ENCODE results near the gene CDS2.

The CDS2 gene

DNA sequence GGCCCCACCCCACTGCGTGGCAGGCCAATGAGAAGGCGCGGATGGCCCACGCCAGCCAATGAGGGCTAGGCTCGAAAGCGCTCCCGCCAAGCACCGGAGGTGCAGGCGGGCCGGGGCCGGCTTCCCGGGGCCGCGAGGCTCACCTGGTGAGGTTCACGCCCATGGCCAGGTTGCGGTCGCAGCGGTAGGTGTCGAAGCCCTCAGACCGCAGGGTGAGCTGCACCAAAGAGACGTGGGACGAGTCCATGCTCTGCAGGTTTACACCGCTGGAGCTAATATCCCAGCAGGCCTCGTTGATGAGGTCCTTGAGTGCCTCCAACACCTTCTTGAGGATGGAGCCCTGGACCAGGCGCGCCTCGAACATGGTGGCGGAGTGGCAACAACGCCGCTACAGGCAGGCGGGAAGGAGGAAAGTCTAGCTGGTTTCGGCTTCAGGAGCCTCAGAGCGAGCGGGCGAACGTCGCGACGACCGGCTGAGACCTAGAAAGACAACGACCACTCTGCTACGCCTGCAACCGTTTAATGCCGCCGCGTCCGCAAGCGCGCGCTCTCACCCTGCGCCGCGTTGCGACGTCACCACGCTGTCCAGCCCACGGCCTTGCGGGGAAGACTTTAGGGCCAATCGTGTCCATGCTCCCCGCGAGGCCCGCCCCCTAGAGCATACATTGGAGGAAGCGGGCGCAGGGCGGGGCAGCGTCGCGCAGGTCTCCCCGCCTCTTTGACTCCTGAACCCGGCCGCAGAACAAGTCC lies 7.2 kb upstream of the CDS2 start, which contains the start of gene PCNA:
TSS of gene PCNA (minus strand) at position 524 of the 750 bp plus-strand sequence. CDS start at position 364, 160 bp downstream.
- peak; percentile 98 for DNase-seq

DNA sequence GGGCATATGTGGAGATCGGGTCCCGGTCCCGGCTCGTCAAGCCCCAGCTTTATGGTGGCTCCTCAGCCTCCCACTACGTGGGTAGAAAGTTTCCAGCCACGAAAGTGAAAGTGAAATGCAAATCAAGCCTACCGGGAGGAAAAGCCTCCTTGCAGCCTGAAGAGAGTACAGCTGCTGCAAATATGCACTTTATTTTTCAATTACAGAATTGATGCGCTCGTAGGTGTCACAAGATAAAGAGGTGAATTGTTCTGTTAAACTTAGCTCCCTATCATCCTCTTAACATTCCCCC lies 6.7 kb upstream of the CDS2 start:
- no peak for DNase-seq

DNA sequence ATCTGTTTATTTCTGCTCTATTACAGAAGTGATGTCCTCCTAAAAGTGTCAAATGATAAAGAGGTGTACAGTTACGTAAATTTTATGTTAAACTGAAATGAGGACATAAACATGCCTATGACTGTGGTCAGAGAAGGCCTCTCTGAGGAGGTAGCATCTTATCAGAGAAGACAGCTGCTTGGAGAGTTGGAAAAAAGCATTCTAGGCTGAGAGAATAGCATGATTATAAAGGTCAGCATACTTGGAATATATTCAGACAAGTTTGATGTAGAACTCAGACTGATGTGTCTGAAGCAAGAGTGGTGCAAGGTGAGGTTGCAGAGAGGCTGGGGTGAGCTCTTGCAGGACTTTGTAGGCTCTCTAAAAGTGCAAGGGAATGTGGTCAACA lies 3.9 kb upstream of the CDS2 start:
- no peak for DNase-seq

- DNase-seq: peak; percentile 29
These were observed 523 bp downstream of the CDS2 start for GRCh38 chr20:5127204-5127858.

- no peak for DNase-seq
These were observed 1.1 kb downstream of the CDS2 start for GRCh38 chr20:5127859-5128424.

GRCh38 chr20:5128886-5129285 lies 2.1 kb downstream of the CDS2 start:
- DNase-seq: no peak

- DNase-seq: no peak
These were observed 4.7 kb downstream of the CDS2 start for GRCh38 chr20:5131502-5131901.

GRCh38 chr20:5133998-5134397 lies 7.2 kb downstream of the CDS2 start:
- DNase-seq: no peak

- no peak for DNase-seq
These were observed 8.7 kb downstream of the CDS2 start for GRCh38 chr20:5135363-5136012.

- DNase-seq: no peak
These were observed 9.3 kb downstream of the CDS2 start for GRCh38 chr20:5136096-5136495.

DNA sequence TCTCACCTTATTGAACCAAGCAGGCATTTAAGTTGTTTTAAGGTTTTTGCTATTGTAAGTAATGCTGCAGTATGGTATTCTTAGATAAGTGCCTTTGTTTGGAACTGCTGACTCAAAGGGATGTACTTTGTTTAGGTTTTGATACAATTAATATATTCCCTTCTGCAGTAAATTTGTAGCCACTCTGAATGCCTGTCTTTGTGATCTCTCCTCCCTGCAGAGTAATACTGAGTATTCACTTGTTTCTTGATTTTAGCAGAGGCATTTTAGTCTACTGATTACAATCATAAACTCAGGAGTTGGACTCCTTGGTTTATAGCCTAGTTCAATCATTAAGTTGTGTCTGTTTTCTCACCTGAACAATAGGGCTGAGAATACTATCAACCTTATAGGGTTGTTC lies 13.4 kb downstream of the CDS2 start:
- DNase-seq: no peak

DNA sequence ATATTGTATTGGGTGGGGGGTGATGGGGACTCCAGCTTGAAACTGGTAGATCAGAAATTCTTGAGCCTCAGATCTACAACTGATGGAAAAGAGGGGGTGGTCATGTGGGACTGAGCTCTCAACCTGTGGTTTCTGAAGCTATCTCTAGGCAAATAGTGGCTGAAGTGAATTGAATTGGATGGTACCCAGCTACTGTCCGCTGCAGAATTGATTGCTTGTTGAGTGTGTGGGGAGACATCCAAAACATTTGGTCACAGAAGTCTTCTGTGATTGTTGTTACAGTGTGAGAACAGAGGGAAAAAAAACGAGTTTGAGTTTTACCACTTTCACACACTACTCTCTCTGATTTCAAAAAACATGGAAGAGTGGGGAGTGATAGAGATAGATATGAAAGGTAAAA lies 14.8 kb downstream of the CDS2 start:
- no peak for DNase-seq

GRCh38 chr20:5143851-5144250 lies 17.0 kb downstream of the CDS2 start:
- no peak for DNase-seq

DNA sequence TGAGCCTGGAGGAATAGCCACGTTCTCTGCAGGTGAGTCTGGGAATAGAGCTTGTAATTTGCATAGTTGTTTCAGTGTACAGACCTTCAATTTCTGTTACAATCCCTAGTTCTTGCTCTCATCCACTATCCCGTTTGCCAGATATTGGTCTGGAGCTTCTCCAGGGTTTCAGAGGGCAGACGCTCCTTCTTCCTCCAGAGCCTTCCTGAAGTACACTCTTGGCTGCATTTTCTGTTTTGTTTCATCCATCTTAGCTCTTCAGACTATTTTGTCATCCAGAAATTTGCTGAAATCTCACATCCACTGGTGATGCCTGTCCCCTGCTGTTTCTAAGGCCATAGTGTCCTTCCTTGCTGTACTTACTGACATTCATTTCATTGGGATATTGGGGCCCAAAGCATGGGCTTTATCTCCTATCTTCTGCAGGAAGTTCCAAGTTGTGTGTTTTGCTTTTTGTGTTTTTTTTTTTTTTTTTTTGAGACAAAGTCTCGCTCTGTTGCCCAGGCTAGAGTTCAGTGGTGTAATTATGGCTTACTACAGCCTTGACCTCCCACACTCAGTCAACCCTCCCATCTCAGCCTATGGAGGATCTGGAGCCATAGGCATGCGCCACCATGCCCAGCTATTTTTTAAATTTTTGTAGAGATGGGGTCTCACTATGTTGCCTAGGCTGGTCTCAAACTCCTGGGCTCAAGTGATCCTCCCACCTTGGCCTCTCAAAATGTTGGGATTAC lies 18.7 kb downstream of the CDS2 start:
- no peak for DNase-seq

GRCh38 chr20:5146099-5146668 lies 19.4 kb downstream of the CDS2 start:
- DNase-seq: no peak

GRCh38 chr20:5146871-5147592 lies 20.2 kb downstream of the CDS2 start:
- no peak for DNase-seq

- DNase-seq: no peak
These were observed 21.8 kb downstream of the CDS2 start for GRCh38 chr20:5148581-5148980.

DNA sequence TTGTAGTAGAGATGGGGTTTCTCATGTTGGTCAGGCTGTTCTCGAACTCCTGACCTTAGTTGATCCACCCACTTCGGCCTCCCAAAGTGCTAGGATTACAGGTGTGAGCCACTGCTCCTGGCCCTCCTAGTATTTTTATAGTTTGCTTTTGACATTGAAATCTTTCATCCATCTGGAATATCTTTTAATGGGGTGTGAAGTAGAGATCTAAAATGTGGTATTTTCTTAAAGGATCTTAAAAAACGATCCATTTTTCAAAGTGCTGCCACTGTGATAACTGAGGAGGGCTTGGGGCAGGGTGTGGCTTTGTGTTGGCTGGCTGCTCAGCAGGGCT lies 23.1 kb downstream of the CDS2 start:
- no peak for DNase-seq

GRCh38 chr20:5150226-5151076 lies 23.6 kb downstream of the CDS2 start:
- DNase-seq: no peak

DNA sequence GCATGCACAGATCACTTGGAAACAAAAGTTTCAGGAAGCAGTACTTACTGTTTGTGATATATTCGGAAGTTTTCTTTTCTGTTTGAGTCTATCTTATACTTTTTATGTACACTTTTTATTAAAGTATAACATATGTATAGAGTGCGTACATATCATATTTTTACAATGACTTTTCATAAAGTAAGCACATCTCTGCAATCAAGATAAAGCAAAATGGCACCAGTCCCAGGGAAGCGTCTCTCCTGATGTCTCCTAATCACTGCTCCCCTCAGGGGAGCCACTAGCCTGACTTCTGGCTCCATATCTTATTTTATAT lies 26.3 kb downstream of the CDS2 start:
- DNase-seq: no peak

All from kidney glomerular epithelial cell (primary cell).